Cardiac fibroblast (primary cell): ENCODE data around the gene PTPRE.

Experiments
- DNase-seq, 2 donors: peaks; one replicate each; pipeline versions ENCODE4 v3.0.0 to v3.0.0-alpha.2; 2010; ENCODE audit warnings: low read depth in 2 of 2
- H3K4me3 ChIP-seq, 2 donors: replicated peaks in 1 of 2; 1 replicate in 1 of 2; 2 replicates in 1 of 2; pipeline ENCODE4 v1.5.1; 2011; ENCODE audit warnings: low read depth in 2 of 2, low read length in 2 of 2, mild to moderate bottlenecking in 2 of 2, moderate library complexity in 1 of 2
- TF ChIP-seq, protein P1 (sequence below): IDR thresholded peaks from one replicate; pipeline ENCODE4 v1.5.1; 2011; ENCODE audit warnings: low read depth, mild to moderate bottlenecking, low read length, inconsistent platforms

Gene PTPRE

DNA sequence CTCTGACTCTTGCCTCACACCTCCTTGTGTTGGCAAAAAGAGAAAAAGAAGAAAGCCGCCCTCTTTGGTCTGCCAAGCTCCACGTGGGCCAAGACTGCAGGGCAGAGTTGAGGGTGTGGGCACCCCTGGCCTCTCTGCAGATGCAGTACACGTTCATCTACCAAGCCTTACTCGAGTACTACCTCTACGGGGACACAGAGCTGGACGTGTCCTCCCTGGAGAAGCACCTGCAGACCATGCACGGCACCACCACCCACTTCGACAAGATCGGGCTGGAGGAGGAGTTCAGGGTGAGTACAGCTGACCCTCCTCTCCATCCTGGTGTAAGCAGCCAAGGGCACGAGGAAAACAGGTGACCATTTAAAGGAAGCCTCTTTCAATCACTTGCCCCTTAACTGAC lies 163.3 kb downstream of the PTPRE start:
- no peak overlapping the region for H3K4me3 ChIP-seq
- DNase-seq = no peak
- TF ChIP-seq, protein P1, sequence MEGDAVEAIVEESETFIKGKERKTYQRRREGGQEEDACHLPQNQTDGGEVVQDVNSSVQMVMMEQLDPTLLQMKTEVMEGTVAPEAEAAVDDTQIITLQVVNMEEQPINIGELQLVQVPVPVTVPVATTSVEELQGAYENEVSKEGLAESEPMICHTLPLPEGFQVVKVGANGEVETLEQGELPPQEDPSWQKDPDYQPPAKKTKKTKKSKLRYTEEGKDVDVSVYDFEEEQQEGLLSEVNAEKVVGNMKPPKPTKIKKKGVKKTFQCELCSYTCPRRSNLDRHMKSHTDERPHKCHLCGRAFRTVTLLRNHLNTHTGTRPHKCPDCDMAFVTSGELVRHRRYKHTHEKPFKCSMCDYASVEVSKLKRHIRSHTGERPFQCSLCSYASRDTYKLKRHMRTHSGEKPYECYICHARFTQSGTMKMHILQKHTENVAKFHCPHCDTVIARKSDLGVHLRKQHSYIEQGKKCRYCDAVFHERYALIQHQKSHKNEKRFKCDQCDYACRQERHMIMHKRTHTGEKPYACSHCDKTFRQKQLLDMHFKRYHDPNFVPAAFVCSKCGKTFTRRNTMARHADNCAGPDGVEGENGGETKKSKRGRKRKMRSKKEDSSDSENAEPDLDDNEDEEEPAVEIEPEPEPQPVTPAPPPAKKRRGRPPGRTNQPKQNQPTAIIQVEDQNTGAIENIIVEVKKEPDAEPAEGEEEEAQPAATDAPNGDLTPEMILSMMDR = no peak

DNA sequence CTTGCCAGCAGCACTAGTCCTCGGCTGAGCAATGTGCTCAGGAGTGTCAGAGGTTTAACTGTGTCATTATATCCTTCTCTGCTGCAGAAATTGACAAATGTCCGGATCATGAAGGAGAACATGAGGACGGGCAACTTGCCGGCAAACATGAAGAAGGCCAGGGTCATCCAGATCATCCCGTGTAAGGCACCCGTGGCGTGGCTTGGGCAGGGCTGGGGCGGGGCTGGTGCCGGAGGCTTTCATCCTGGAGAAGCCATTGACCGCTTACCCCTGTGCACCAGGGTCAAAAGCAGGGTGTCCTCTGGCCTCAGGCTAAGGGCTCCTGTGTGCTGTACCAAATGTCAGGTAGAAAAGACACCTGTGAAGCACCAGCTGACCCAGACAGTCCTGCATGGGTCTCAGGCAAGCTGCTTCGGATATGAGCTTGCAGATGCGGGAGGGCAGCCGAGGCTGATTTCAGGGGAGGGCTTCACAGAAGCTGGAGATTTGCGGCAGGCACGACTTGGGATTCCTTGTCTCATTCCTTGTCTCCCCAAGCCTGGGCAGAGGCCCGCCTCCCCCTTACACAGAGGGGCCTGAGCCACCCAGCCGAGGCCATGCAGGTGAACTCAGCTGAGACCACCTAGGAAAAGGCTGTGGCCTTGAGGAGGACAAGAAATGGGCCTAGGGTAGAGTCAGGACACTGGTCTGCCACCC lies 164.0 kb downstream of the PTPRE start:
- no peak overlapping the region for H3K4me3 ChIP-seq
- TF ChIP-seq, protein P1 = no peak
- DNase-seq = no peak

DNA sequence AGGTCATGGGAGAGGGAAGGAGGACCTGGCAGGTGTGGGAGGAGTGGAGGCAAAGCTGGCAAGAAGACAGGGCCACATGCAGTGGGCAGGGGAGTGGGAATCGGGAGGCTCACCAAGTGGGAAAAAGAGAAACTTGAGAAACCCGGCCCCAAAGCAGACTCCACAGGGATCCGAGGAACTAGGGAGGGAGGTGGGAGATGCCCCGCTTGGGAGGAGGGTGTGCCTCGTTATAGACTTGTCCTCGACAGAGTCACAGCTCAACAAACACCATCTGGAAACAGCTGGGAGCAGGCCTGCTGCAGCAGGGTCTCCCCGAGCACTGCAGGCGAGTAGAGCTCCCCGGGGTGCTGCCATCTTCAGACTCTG lies 164.5 kb downstream of the PTPRE start:
- TF ChIP-seq, protein P1 = no peak
- DNase-seq = no peak
- H3K4me3 ChIP-seq = no peak overlapping the region

DNA sequence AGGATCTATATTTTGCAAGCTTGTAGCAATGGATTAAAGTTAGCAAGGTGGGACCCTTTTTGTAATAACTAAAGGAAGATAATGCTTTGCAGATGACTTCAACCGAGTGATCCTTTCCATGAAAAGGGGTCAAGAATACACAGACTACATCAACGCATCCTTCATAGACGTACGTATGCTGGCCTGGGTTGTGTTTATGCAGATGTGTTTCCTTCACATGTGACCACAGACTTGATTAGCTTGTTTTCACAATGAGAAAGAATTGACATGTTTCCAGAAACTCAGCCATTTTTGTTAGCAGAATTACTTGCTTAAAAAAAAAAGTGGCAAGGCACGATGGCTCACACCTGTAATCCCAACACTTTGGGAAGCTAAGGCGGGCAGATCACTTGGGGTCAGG lies 165.1 kb downstream of the PTPRE start:
- TF ChIP-seq, protein P1 = no peak
- no peak for DNase-seq
- H3K4me3 ChIP-seq = no peak overlapping the region

DNA sequence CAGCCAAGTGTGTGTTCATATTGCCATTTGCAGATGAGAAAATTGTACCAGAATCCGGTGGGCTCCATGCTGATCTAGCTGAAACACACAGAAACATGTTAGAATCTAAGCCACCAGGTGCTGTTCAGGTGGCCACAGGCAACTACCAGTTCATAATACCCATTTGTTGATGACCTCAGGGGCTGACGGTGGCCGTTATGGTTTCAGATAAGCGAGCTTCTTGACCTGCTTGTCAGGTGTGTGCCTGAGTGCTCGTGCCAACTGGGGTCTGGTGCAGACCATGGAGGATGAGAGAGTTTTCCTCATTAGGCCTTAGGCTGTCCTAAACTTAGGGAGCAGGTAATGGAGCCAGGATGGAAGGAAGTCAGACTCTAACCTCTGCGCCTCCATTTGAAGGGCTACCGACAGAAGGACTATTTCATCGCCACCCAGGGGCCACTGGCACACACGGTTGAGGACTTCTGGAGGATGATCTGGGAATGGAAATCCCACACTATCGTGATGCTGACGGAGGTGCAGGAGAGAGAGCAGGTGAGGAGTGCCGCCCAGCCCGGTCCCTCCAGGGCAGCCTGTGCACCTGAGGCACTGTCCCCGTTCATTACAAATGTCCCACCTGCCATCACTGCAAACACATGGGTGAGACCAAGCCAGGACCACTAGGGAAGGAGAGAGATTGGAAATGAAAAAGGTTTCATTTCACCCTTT lies 166.2 kb downstream of the PTPRE start:
- H3K4me3 ChIP-seq = no peak overlapping the region
- TF ChIP-seq, protein P1 = no peak
- DNase-seq = no peak

DNA sequence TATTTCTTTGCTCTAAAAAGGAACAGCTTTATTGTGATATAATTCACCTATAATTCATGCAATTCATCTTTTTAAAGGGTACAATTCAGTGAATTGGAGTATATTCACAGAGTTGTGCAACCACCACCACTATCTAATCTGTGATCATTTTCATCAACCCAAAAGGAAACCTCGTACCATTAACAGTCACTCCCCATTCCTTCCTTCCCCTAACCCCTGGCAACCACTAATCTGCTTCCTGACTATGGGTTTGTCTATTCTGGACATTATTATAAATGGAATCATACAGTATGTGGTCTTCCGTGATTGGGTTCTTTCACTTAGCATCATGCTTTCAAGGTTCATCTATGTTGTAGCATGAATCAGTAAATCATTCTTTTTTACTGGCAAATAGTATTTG lies 167.0 kb downstream of the PTPRE start:
- DNase-seq = no peak
- TF ChIP-seq, protein P1 = no peak
- no peak overlapping the region for H3K4me3 ChIP-seq

DNA sequence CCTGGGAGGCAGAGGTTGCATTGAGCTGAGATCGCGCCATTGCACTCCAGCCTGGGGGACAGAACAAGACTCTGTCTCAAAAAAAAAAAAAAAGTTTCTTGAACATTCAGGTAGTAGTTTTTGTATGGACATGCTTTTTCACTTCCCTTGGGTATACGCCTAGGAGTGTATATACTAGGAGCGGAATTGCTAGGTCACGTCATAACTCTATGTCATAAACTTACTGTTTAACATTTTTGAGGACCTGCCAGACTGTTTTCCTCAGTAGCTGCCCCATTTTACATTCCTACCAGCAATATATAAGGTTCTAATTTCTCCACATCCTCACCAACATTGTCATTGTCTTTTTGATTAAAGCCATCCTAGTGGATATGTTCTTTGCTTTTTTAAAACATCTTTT lies 167.7 kb downstream of the PTPRE start:
- TF ChIP-seq, protein P1 = no peak
- no peak for DNase-seq

More for the DNA sequence above, 167.7 kb downstream of the PTPRE start:
- no peak overlapping the region for H3K4me3 ChIP-seq
